ENCODE results near the gene CELSR1.

The CELSR1 gene

DNA sequence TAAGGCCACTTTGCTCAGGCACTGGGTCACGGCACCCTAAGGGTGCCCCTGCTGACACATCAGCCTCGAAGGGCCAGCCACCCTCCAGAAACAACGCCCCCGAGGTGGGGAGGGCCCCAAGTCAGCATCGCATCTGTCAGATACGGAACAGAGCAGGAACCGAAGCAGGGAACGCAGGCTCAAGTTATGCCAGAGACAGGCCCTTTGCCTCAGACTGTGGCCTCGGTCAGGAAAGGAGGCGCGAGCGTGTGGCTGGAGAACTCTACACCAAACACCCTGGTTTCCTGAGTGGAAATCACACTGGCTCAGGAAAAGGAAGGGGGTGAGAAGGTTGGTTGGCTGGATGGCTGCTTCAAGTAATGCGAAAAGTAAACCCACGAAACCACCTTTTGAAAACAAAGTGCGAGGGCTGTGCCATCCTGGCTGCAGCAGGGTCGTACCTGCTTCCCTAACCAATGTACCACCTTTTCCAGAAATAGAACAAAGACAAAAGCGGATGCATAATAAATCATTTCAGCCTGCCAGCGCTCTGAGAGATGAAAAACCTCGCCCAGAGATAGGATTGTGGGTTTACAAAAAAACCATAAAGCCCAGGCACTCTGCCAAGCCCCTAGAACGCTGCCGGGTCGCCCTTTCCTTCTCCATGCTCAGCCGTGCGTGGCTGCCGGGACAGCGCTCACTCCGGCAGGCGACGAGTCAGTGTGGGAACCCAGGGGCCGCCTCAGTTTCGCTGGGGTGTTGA lies 163.3 kb downstream of the CELSR1 start:
- FAIRE-seq = no peak

DNA sequence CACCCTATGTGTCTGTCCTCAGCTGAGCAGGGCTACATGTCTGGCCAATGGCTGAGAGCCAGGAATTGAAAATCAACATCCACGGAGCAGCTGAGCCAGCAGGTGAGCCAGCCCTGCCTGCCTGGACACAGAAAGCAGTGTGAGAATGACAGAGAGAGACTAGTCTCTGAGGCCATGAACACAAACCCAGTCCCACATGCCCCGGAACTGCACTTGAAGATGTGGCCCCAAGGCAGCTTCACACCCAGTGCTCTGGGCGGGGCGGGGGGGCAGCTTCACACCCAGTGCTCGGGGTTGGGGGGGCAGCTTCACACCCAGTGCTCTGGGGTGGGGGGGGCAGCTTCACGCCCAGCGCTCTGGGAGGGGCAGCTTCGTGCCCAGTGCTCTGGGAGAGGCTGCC lies 164.3 kb downstream of the CELSR1 start:
- no peak for FAIRE-seq

DNA sequence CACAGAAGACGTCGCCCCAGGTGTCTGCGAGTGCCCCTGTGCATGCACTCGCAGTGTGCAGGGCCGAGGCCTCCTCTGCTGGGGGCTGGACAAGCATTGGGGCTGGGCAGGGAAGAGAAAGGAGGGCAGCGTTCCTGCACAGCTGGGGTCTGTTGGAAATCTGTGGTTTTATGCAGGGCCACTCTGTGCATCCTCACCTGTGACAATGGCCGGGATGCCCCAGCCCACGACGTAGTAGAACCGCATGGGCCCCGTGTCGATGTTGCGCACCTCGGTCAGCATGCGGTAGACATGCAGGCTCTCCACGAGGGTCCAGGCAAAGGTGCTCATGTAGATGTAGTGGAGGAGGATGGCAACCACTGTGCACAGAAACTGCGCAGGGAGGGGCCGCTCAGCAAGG lies 164.7 kb downstream of the CELSR1 start:
- no peak for FAIRE-seq

DNA sequence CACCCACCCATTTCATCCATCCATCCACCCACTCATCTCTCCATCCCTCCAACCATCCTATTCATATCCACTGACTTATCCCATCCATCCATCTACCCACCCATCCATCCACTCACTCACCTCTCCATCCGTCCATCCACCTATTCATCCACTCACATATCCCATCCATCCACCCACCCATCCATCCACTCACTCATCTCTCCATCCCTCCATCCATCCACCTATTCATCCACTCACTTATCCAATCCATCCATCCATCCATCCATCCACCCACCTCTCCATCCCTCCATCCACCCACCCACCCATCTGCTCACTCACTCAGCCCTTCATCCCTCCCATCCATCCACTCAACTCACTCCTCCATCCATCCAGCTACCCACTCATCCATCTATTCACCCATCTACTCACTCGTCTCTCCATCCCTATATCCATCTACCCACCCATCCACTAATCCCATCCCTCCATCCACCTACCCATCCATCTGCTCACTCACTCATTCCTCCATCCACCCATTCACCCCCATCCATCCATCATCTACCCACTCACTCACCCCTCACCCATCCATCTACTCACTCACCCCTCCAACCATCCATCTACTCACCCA lies 165.7 kb downstream of the CELSR1 start:
- no peak for FAIRE-seq

DNA sequence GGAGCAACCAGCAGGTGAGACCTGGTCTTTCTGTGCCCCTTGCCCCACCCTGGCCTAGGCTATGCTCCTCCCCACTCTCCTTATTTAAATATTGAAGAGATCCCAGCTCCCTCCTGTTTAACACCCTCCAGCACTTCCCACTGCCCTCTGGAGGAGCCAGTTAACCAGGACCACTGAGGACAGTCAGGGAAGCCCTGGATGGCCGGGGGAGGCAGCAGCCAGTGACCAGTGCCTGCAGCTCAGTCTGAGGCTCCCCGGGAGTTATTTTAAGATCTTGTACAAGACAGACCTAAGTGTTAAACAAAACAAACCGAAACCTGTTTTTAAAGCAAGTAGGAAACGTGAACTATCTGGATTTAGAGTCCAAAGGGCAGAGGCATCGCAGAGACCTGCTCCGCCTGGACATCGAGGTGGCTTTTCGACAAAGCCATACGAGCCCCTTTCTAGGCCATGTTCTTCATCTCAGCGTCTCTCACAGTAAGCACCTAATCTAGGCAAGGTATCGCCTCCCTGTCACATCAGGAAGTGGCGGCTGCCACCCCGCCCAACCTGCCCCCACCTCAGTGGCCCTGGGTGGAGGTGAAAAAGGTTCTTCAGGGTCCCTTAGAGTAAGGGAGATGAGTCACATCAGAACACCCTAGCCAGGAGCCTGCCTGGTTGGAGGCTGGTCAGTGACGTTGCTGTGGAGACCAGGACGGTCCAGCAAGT lies 166.7 kb downstream of the CELSR1 start:
- no peak for FAIRE-seq

DNA sequence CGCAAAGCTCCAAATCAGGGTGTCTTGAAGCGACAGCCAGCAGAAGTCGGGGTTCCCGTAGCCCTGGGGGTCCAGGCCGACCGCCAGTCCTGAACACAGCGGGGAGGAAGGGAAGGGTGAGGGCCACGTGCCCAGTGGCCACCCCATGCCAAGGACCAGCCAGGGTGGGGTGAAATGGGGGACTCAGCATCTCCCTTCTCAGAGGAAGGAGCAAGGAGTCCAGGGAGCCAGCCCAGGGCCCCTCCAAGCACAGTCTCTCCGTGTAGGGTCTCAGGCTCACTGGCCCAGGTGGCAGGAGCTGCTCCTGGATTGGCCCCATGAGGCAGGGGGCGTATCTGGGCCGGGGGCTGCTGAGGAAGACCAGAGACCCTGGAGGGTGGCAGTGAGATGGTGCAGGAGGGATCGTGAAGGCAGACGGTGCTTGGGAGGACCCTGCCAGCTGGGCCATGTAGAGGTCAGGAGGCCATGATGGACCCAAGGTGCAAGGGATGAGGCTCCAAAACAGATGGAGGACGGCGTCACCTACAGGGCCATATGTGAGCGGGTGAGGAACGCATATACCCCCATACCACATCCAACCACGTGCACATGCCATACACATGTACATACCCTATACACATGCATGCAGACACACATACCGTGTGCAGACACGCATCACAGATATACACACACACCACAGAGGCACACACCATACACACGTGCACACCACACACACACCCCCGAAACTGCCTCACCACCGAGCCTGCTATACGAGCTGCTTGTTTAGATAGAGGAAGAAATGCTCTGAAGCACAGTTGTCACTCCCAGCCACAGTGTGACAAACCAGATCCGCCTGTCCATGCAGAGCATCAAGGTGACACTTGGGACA lies 167.5 kb downstream of the CELSR1 start:
- no peak for FAIRE-seq

DNA sequence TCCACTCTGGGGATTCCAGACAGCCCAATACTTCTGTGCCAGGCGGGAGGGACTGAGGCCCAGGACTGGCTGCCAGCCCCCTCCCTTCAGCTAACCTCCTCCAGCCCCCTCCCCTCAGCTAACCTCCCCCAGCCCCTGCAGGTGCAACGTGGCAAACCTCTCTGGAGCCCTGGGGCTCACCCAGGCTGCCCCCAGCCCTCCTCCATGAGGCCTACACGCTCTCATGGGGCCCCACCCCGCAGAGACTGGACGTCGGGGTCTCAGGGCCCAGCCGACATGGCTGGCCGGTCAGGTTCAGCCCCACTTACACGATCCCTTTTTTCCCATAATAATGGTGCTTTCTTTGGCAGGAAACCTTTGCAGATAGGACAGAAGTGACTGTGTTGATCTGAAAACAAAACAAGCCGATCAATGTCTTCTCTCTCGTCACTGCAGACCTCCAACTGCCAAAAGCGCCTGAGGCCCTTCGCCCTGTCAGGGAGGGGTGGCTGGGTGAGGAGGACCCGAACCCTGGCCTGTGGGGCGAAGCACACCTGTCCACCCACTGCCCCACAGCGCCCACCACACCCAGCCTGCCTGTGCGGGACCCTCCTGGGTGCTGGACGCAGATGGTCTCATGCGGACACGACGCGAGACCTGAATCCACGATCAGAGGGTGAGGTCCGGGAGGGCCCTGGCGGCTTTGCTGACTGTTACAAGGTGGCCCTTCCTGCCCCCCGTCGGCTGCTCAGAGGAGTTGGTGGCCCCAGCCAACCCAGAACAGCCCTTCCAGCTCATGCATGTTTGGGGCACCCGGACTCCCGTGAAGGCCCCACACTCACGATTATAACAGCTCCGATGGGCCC lies 168.3 kb downstream of the CELSR1 start:
- FAIRE-seq = no peak

DNA sequence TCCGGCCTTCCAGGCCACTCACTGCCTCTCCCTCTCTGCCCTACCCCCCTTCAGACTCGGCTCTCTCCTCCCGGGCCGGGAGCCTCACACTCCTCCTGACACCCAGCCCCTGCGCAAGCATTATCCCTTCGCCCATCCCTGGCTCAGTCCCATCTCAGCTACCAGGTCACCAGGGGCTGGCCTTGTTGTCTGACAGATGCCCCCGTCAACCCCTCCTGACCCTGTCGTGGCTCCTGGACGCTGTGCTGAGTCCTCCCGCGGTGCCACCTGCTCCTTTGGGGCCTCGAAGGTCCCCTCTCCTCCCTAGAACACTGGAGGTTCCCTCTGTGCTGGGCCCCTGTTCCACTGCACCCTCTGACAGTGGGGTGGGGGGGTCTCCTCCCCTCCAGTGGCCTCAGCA lies 169.0 kb downstream of the CELSR1 start:
- FAIRE-seq = no peak

DNA sequence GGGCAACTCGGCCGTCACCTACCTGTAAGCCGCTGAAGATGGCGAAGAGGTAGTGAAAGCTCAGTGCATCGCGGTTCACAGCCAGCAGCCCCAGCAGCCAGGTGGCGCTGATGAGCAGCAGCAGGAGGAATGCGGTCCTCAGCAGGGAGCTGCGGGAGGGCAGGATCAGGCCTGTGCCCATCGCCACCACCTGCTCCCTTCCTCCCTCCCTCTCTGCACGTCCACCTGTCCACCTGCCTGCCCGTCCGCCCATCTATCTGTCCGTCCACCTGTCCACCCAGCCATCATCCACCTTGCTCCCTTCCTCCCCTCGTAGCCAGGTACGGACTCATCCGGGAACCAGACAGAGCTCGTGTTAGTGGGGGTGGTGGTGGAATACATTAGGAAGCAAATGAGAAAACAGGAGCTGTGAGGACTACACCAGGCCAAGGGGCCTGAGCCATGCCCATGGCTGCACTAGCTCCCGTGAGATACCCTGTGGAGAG lies 169.7 kb downstream of the CELSR1 start:
- no peak for FAIRE-seq

DNA sequence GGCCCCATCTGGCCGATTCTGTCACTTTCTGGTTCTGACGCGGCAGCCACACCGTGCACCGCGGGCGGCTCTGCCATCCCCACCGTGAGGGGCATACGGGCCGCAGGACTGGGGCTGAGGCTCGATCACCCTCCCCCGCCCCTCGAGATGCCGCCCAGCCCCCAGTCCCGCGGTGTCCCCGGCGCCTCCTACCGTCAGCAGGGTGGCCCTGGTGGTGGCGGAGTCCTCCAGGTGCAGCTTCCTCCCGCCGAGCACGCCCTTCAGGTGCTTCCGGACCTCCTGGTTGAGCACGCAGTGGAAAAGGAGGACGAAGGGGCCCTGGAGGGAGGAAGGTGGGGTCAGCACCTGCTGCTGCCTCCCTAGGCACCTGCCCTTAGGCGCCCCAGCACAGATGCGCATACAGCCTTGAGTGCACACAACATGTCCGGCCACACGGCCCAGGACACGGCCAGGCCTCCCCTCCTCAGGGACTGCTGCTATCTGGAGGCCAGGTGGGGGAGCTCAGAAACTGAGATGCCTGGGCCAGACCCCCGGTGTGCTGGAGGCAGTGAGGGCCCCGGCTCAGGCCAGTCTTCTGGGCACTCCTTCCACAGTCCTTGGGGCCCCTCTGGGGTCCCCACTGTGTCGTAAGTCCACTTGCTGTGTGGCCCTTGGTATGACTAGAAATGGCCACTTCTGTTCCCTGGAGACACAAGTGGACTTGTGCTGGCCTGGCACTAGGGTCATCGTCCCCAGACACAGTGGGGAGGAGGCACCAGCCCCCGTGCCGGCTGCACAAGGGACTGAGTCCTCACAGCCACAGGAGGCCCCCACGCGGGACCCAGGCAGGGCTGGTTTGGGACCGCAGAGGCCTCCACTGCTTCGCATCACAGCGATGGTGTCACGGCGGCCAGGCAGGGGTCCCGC lies 170.4 kb downstream of the CELSR1 start:
- no peak for FAIRE-seq

DNA sequence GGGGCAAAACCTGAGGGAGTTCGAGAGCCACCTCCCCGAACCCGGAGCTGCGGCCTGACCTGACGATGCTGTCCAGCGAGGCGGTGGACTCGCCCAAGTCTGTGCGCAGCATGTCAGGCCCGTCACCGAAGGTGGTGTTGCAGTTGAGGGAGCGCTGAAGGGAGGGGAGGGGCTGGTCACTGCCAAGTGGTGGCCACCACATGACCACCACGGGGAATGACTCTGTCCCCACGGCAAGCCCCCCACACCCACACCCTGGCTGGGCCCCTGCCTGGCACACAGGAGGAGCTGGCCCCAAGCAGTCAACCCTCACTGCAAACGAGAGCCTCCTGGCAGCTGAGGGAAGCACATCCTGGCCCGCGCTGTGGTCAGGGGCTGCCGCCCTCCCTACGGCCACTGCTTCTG lies 171.1 kb downstream of the CELSR1 start:
- no peak for FAIRE-seq

DNA sequence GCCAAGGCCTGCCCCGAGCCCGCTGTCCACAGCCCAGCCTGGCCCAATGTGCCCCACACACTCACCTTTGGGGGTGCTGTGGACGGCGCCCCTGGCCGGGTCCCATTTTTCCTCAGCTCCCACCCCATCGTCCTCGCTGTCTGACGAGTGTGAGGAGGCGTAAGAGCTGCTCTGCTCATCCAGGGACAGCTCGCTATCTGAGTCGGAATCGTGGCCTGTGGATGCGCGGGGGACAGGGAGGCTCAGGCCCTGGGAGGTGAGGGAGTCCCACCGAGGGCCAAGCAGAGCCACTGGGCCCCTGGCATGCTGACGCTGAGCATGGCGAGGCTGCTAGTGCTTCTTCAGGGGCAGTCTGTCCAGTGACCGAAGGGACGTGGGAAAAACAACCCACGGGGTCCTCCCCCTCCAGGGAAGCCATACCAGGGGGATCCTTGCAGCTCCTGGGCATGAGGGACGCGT lies 172.2 kb downstream of the CELSR1 start:
- FAIRE-seq = no peak

DNA sequence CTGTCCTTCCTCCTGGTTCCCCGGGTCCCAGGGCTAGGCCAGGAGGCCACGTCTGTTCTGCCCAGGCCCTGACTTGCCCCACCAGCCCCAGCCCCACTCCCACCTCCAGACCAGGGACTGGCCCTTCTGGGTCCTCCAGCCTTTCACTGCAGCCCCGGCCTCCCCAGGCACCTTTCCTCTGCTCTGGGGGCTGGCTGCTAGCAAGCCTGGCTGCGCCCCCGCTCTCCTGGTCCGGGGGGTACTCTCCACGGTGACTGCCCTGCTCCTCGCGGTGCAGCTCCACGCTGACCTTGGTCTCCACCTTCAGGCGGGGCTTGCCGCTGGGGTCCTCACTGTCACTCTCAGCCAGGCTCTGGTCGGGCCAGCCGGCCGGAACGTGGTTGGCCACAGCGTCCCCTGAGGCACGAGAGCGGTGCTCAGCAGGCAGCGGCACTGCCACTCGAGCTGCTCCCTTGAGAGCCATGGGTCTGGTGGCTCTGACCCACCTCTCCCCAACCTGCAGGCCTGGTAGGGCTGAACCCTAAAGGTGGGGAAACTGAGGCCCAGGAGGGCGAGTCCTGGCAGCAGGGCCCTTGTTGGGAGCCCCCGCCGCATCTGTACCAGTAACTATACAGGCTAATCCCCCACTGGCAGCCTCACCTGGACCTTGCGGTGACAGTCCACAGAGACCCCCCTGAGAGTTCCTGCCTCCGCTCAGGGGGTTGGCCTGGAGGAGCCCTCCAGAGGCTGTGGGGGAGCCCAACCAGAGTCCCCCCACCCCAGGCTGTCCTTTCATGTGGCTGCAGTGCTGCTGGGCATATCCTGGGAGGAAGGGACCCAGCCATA lies 172.9 kb downstream of the CELSR1 start:
- no peak for FAIRE-seq

DNA sequence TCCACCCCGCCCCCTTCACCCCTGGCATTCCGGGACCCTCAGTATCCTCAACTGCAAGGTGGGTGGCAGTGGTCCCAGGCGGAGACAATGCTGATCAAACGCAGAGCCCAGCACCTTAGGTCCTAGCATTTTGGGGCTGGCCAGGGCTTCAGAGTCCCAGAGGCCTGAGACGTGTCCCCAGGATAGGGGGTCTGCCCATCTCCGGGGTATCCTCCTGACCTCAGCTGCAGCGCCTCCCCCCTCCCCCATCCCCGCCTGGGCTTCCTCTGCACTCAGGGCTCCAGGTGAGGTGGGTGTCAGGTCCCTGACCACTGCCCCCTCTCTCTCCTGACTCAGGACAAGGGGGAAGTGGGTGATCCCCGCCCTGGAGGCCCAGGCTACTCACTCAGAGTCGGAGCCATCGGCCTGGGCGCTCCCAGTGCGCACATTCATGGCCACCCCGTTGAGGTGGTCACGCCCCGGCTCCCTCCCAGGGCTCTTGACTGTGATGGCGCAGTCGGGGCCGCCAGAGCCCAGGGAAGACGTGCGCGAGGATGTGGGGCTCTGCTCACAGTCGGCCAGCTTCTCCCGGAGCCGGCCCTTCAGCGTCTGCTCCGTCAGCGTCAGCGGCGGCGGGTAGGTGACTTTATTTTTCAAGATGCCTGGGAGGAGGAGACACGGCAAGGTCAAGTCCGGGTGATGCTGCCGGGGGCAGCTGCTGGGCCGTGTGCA lies 173.7 kb downstream of the CELSR1 start:
- no peak for FAIRE-seq

DNA sequence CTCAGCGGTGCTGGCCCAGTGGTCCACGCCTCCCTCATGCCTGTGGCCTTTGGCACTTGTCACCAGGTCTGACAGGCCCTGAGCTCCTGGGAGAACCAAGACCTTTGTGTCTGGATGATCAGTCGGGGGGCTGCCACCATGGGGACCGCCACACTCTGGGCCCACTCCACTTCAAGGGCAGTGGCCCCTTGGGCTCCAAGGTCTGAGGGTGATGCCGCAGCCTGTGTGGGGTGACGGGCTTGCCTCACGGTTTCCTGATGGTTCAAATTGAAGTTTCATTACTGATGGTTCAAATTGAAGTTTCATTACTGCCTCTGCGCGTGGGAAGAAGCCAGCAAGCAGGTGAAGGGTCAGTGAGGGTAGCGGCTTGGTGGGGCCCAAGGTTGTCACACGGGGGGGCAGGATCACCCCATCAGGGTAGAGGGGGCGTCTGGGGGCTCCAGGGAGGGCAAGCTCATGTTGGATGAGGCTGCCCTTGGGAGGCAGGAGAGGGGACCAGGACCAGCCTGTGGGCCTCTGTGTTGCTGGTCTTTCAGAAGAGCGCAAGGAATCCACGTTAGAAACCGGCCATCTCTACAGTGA lies 174.4 kb downstream of the CELSR1 start:
- no peak for FAIRE-seq

DNA sequence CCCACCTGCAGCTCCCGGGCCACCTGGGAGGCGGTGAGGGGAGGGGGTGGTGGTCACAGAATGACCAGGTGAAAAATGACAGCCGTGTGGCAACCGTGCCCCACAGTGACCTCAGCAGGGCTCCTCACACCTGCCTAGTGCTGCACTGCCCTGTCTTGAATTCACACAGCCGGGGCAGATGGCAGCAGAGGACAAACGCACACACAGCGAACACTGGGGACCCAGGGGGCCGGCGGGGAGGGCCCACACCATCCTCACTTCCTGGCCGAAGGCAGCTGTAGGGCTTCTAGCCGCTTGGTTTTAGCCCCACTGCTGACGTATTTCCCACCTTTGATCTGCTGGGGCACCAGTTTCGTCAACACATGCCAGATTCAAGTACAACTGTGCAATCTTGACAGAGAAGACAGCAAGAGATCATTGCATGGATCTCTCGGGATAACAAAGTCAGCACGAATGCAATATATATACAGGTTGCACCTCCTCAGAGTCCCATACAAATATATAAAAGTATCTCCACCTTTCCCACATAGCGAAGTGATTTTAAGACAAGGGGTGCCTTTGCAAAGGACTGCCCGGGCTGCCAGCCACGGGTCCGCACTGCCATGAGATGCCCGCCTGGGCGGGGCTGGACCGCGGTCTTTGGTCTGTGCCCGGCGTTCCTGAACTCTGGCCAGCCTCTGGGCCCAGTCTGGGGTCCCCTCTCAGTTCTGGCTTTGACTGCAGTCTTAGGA lies 175.1 kb downstream of the CELSR1 start:
- FAIRE-seq = no peak

DNA sequence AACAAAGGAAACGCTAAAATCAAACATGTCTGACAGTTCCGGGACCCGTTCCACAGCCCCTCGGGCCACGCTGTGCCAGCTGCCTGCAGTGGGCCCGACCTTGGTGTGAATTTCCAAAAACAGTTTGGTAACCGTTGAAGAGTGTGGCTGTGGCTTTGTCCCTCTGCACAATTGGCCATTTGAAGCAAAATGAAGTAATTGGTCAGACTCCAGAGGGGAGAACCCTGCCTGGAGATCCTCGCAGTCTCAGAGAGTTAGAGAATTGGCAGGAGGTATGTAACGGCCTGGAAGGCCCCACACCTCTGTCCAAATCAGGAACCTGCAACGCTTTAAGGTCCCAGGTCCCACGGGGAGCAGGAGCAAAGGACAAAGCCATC lies 175.6 kb downstream of the CELSR1 start:
- no peak for FAIRE-seq

DNA sequence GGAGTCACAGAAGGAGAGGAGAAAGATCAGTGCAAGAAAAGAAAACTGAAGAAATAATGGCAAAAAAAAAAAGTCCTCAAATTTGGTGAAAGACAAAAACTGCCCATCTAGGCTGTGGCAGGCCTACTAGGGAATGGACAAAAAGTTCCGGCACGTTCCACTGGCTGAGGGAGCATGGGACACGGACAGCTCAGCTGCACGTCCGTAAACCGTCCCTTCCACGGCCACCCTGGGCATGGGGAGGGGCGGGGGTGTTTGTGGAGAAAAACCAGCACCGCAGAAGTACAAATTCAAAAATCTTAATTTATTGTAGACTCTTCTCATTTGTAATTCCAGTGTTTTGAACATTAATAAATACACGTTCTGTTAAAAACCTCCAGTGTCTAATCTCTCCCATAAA lies 176.5 kb downstream of the CELSR1 start:
- no peak for FAIRE-seq

Data from colon (tissue), 2 donors.